HG02970 (cell line): ENCODE measurements around the gene CD28.
"Not testable (repeated sequence)": the region's sequence is repeated elsewhere in the genome, so short reads cannot be mapped to it uniquely, and the experiment has no call there.

Source experiments
- ATAC-seq: cut with Tn5 transposase; IDR thresholded peaks from one replicate; pipeline ENCODE4 v1.9.1; 2021; ENCODE audit warnings: mild to moderate bottlenecking, moderate library complexity, moderate number of reproducible peaks; ENCODE audit not compliant: unreplicated experiment, low FRiP score

CD28 gene

GRCh38 chr2:203685789-203686420 is 20.5 kb upstream of the CD28 start:
- ATAC-seq = no peak

GRCh38 chr2:203687165-203687564 is 19.3 kb upstream of the CD28 start:
- ATAC-seq = no peak

- peak; percentile 53 for ATAC-seq
Observed at GRCh38 chr2:203688798-203689197, 17.6 kb upstream of the CD28 start.

GRCh38 chr2:203689426-203690116 is 16.9 kb upstream of the CD28 start:
- ATAC-seq = no peak

GRCh38 chr2:203690117-203690431 is 16.4 kb upstream of the CD28 start:
- ATAC-seq = no peak

- no peak for ATAC-seq
Observed at GRCh38 chr2:203690441-203691047, 15.9 kb upstream of the CD28 start.

GRCh38 chr2:203691149-203691548 is 15.3 kb upstream of the CD28 start:
- ATAC-seq = no peak

GRCh38 chr2:203692031-203692710 is 14.3 kb upstream of the CD28 start:
- ATAC-seq = no peak

- ATAC-seq = no peak
Observed at GRCh38 chr2:203693242-203693879, 13.1 kb upstream of the CD28 start.

- no peak for ATAC-seq
Observed at GRCh38 chr2:203694191-203694590, 12.2 kb upstream of the CD28 start.

- ATAC-seq = no peak
Observed at GRCh38 chr2:203697190-203697589, 9.2 kb upstream of the CD28 start.

GRCh38 chr2:203697763-203698162 is 8.7 kb upstream of the CD28 start:
- ATAC-seq = not testable (repeated sequence)

GRCh38 chr2:203698410-203698809 is 8.0 kb upstream of the CD28 start:
- ATAC-seq = not testable (repeated sequence)

GRCh38 chr2:203704430-203704829 is 2.0 kb upstream of the CD28 start:
- no peak for ATAC-seq

GRCh38 chr2:203705178-203705577 is 1.3 kb upstream of the CD28 start:
- no peak for ATAC-seq

- ATAC-seq = no peak
Observed at GRCh38 chr2:203707530-203707929, 1.1 kb downstream of the CD28 start.

- no peak for ATAC-seq
Observed at GRCh38 chr2:203708846-203709396, 2.5 kb downstream of the CD28 start.

- ATAC-seq = no peak
Observed at GRCh38 chr2:203709416-203710040, 3.1 kb downstream of the CD28 start.

GRCh38 chr2:203710226-203710625 is 3.8 kb downstream of the CD28 start:
- ATAC-seq = no peak

- ATAC-seq = no peak
Observed at GRCh38 chr2:203710952-203711351, 4.5 kb downstream of the CD28 start.
